OCI-M2 (cell line): Measurements from ENCODE around the gene PHYHIPL.
"Not testable (repeated sequence)": the region's sequence is repeated elsewhere in the genome, so short reads cannot be mapped to it uniquely, and the experiment has no call there.

ENCODE experiments used
- DNase-seq: peaks from one replicate; lab custom pipeline; 2025; ENCODE audit not compliant: unreplicated experiment; lab: John Stamatoyannopoulos, UW

PHYHIPL gene

DNA sequence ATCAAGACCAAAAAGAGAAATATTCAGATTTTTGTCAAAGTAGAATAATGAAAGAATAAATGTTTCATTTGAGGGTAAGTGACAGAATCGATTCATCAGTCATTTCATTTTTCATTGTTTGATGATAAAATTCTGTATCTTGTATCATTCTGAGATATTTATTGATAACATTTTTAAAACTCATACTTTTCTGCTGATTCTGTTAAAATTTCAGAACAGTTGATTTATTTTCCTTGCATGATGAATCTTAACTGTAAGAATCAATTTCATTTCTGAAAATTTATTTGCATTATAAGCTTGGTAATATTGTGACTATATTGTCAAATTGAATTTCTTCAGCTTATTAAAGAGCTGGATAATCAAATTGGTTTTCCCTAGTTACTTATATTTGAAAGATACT, 13.9 kb downstream of the PHYHIPL start:
- DNase-seq = no peak

DNA sequence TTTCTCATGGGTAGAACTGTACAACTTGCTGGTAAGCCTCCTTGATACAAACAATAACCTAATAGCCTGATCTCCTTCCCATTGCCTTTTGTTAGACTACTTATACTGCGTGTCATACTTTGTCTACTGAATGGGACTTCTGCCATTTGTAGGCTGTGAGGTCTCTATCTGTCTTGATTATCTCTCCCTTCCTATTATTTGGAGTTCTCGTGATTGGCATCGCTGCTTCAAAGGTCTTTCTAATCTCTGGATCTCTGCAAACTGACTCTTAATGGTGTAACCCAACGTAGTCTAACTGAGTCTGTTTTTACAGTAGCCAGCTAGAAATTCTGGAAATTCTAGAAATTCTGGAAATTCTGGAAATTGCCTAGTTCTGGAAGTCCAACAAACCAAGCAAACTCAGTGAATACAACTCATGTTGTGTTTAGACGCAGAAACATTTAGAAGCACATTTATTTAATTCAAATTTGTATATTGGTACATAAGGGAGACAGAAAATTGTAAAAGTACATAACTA, 29.8 kb downstream of the PHYHIPL start:
- no peak for DNase-seq

DNA sequence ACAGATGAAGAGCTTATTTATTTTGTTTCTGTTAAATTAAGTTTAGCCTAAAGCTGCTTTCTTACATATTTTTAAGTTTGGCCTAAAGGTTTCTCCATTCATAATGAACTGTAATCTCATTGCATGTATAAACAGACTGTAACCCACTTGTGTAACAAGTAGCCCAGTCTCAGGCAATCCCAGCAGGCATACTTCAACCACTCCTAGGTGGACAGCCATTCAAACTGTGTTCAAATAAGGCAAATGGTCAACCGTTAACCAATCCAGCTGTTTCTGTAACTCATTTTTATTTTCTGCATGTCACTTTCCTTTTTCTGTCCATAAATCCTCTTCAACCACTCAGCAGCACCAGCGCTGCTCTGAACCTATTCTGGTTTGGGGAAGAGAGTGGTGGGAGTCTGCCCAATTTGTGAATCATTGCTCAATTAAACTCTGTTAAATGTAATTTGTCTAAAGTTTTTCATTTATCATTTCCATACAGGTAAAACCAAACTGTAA, 35.9 kb downstream of the PHYHIPL start:
- DNase-seq = no peak

DNA sequence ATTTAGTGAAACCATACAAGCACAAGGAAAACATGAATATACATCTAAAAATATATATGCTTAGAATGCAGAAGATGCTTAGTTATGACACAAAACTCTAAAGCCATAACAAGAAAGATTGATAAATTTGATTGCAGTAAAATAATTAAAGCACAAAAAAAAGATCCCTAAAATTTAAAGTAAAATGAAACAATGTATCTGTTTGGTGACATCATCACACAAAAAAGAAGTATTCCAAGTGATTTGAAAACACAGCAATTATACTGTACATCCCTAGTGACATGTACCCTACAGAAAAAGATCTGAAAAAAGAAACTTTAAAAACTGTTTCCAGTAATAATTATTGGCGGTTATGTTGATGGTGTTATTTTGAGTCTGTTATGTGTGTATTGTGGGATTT, 37.7 kb downstream of the PHYHIPL start:
- no peak for DNase-seq

DNA sequence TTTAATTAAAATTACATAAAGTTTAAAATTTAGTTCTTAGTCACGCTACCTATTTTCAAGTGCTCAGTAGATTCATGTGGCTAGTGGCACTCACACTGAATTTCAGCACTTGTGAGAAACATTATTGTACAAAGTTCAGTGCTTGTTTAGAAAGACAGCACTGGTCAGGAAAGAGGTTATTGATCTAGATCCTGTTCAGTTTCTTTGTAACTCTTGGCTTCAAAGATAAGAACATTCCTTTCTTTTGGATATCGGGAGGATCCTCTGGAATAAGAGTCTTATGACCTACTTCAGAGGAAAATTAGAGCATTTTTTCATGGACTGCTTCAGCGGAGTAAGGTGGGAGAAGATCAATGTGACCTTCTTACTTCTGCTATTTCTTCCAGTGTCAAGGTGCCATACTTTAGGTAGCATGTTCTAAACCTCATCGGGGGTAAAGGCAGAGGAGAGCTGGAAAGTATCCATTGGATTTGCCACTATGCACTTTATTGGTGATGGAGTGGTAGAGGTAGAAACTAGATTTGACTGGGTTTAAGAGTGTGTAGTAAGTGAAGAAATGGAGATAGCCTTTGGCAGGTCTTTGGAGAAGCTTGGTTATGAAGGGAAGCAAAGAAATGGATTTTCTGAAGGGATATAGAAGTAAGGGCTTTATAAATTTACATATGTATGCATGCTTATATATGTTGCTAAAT, 39.9 kb downstream of the PHYHIPL start:
- no peak for DNase-seq

DNA sequence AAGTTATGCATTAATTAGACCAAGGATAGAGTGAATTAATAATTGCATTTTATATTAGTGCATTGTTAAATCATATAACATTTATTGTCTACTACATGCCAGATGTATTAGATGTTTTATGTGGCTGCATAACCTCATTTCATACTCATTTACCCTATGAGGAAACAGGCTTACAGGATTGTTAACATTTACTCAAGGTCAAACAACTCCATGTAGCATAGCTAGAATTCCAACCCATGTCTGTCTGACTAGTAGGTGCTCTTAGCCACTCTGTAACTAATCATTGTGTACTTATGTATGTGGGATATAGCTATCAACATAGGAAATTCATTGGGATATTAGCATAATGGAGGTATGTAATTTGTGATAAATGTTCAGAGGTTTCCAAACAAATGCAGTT, 46.3 kb downstream of the PHYHIPL start:
- no peak for DNase-seq

DNA sequence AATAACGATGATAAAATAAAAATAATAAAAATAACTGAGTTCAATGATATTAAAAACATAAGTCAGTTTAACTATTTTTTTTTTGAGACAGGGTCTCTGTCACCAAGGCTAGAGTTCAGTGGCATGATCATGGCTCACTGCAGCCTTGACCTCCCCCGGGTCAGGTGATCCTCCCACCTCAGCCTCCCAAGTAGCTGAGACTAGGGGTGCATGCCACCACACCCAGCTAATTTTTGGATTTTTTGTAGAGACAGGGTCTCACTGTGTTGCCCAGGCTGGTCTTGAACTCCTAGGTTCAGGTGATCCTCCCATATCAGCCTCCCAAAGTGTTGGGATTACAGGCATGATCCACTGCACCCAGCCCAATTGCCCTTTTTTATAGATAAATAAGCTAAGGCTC, 47.2 kb downstream of the PHYHIPL start:
- DNase-seq = not testable (repeated sequence)

DNA sequence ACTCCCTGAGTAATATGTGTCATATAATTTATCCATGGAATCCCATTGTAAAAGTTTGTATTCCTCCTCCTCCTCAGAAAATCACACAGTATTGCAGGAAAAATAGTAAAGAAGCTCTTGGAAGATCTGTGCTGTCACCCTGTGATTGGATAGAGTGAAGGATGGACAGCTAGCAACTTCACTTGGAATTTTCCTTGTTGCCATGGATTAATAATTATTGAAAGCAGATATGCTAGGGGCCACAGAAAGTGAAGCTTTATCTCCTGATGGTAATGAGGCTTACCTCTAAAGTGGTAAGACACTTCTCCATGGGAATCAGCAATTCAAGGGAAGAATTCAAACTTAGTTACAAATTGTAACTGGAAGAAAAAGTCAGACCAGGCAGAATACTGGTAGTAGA, 48.8 kb downstream of the PHYHIPL start:
- no peak for DNase-seq

DNA sequence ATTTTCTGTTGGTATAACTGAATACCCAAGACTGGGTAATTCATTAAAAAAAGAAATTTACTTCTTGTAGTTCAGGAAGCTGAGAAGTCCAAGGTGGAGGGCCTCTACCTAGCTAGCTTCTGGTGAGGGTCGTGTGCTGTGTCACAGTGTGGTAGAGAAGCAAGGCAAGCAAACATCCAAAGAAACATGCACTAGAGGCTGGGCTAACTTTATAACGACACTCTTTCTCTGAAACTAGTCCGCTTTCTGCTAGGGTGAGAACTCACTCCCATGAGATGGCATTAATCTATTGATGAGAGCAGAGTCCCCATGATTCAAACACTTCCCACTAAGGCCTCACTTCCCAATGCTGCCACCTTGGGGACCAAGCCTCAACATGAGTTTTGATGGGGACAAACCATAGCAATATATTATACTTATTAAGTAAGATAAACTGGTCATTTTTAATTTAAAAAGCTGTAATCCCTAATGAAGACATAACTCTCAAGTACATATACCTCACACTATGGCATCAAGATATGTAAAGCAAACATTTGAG, 50.8 kb downstream of the PHYHIPL start:
- no peak for DNase-seq

DNA sequence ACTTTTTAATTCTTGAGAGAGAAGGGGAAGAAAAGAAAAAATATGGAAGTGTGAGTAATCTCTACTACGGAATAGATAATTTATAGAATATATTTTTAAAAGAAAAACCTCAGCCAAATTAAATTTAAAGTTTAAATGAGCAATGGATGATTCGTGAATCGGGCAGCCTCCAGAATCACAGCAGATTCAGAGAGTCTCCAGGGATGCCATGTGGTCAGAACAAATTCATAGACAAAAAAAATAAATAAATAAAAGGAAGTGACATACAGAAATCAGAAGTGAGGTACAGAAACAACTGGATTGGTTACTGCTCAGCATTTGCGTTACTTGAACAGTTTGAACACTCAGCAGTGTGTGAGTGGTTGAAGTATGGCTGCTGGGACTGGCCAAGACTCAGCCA, 53.0 kb downstream of the PHYHIPL start:
- no peak for DNase-seq

DNA sequence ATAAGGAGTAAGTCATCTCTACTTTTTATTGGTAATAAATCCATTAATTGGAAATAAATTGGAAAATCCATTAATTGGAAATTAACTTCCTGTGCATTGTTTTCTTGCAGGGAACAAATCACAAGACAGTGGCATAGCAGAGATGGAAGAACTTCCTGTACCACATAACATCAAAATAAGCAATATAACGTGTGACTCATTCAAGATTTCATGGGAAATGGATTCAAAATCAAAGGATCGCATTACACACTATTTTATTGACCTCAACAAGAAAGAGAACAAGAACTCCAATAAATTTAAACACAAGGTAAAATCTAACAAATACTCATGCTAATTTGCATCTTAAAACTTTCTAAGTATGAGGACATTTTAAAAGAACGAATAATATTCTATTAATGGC, 57.8 kb downstream of the PHYHIPL start:
- DNase-seq = no peak

DNA sequence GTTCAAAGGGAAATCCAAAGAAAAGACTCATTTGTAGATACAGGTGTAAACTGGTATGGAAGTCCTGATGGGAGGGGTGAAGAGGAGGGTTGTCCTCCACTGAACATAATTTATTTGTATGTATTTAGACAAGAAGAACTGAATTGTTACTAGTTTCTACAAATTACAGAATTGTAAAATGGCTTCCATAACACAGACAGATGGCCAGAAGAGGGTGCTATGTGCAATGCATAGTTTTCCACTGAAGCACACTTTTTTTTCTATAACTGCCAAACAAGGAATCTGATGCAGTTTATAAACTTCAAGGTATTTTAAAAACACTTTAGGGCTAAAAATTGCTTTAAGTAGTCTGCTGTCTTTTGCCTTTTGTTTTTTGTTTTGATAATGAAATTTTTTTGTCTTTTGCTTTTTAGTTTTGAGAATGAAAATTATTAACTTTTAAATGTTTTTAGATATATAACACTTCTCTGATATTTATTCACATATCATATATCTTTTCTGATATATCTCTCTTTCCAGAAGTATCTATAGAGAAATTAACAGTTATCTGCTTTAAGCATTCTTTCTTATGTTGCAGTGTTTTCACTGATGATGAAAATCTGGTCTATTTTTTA, 58.5 kb downstream of the PHYHIPL start:
- DNase-seq = no peak

DNA sequence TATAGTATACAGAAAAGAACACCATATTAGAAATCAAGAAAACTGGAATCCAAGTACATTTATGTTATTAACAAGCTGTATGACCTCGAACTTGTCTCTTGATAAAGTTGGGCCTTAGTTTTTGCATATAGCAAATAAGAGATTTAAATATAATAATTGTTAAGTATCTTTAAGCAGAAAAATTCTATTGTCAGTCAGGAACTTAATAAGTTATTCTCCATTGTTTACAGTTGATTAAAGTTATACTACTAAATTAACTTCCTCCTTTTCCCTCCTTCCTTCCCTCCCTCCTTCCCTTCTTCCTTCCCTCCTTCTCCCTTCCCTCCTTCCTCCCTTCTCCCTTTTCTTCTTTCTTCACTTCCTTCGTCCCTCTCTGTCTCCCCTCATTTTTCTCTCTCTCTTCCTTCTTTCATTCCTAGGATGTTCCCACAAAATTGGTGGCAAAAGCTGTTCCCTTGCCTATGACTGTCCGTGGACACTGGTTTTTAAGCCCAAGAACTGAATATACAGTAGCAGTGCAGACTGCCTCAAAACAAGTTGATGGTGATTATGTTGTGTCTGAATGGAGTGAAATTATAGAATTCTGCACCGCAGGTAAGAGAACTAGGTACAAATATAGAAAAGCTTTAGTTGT, 59.7 kb downstream of the PHYHIPL start:
- DNase-seq = no peak

DNA sequence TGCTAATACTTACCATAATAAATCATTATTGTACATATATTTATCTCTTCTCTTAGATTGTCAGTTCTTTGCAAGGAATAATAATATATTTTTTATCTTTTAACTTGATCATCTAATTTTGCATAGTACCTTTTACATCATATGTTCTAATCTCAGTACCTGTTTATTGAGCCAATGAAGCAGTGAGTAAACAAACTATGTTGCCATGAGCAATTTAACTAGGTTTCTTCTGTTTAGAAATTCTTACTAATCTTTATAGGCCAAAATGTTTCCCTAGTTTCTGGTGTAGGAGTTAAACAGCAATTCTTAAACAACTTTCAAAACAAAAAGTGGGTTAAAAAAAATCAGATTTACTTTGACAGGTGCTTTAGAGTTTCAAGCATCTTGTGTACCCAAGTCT, 61.3 kb downstream of the PHYHIPL start:
- no peak for DNase-seq

DNA sequence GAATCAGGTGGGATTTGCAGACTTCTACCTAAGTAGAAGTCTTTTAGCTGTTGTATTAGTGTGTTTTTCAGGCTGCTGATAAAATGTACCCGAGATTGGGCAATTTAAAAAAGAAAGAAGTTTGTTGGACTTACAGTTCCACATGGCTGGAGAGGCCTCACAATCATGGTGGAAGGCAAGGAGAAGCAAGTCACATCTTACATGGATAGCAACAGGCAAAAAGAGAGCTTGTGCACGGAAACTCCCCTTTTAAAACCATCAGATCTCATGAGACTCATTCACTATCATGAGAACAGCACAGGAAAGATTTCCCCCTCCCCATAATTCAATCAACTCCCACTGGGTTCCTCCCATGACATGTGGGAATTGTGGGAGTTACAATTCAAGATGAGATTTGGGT, 62.7 kb downstream of the PHYHIPL start:
- DNase-seq = not testable (repeated sequence)

DNA sequence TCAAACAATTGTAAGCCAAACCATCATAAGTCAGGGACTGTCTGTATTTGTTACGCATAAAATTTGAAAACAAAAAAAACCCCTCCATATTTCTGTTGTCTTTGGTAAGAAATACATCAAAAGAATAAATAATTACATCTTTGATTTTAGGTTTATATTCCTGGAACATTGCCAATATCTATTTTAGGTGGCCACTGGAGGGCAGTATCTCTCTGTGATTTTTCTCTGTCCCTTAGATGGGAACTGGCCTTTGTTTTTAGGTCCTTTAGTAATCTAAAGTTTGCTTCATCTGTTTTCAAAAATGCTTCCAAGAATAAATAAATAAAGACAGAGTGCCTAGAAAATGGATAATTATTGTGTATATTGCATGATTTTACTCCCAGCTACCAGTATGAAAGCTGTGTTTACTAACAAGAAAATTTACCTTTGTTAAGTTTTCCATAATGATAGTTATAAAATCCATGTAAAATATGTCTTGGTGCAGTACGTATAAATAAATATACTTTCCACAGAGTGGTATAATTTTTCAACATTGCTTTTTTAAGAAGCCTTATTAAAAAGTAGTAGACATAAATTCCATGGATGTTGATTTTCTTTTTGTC, 64.2 kb downstream of the PHYHIPL start:
- no peak for DNase-seq

DNA sequence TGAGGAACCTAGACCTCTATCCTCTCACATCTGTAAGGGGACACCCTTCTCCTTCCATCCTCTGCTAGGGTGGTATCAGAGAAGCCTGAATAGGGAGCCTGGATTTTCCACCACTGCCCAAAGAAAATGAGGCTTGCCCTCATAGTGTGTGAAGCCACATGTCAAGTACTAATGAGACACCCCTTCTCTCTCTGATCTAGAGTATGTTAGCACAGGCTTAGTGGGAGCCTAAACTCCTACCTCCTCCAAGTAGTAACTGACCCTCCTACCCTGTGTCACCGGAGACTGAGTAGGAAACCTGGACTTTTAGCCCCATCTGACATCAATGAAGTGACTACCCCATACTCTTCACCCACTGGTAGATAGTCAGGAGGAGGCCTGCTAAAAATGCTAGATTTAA, 65.6 kb downstream of the PHYHIPL start:
- no peak for DNase-seq

DNA sequence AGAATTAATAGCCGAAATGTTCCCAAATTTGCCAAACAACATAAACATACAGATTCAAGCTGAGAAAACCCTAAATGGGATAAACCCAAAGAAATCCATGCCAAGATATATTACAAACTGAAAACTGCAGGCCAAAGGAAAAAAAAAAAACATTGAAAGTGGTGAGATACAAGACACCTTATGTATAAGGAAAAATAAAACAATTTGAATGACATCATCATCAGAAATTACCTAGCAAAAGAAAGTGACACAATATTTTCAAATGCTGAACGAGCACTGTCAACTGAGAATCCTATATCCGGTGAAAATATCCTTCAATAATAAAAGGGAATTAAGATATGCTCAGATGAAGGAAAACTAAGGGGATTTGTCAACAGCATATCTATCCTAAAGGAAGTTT, 66.5 kb downstream of the PHYHIPL start:
- no peak for DNase-seq

DNA sequence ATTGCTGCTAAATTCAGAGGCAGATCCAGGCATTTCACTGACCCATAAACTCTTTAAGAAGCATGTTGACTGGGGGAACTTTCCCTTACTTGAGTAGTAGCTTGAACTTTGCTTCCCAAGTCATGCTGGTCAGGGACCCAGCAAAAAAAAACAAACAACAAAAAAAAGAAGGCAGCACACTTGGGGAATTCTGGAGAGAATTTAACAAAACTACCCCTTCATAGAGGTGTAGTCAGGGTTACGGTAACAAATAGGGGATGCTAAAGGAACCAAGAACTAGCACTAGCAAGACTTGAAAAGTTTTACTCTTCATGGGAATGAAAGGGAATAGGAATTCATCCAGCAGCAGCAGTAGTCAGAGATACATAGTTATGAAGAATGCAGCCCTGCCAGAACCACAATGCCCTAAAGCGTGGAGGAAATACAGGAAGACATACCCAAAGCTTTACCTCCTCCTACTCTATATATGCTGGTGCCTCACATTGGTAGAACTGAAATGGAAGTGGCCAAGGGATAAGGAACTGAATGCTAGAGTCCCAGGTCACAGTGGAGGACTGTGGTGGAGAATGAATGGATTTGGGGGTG, 67.3 kb downstream of the PHYHIPL start:
- DNase-seq = no peak

DNA sequence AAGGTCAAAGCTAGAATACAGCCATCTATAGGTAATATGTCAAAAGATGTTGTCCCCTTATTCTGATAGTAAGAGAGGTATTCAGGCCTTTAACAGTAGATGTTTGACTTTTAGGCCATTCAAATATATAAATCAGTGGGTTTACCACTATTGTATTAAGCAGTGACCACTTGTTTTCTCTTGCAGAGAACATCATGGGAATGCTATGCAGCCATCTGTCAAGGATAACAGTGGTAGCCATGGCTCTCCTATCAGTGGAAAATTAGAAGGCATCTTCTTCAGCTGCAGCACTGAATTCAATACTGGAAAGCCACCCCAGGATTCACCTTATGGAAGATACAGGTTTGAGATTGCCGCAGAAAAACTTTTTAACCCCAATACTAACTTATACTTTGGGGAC, 68.4 kb downstream of the PHYHIPL start:
- DNase-seq = no peak

DNA sequence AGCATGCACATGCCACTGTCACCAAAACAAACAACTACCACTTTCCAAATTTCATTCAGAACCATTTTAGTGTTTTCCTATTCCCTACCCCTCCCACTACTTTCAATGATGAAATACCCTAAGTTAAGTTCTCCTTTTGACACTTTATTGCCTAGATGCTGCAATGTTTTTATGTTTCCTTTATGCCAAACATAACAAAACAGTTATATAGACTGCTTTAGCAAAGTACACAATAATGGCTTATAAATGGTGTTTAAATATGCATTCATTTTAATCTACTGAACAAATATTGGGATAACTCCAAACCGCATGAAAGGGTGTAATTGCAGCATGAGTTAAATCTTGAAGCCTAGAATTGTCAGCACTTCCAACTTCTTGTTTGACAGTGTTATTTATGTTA, 69.2 kb downstream of the PHYHIPL start:
- no peak for DNase-seq
